OCI-LY7 (cell line): ENCODE results near the gene FSIP1. TPM values are rescaled to one million over a fixed set of nuclear protein-coding genes. Genes with fewer than 3 reads are reported as not detected.

Experiments
- BruUV-seq: library from RNA; stranded (reverse); fragments of 400-500 nt; replicated peaks from 2 replicates; lab custom pipeline; 2021; lab: Mats Ljungman, UMichigan
- CTCF ChIA-PET: fragments of 300-600 bp; sonication (Branson Sonifier 250); formaldehyde crosslinking; loops from one replicate; lab custom pipeline; 2022; ENCODE audit warnings: antibody characterized with exemption; ENCODE audit not compliant: unreplicated experiment; lab: Charles Lee
- POLR2A ChIA-PET: fragments of 300-600 bp; sonication (Branson Sonifier 250); formaldehyde crosslinking; loops from one replicate; lab custom pipeline; 2022; ENCODE audit warnings: antibody characterized with exemption; lab: Charles Lee
- DNase-seq: peaks from one replicate; pipeline ENCODE4 v3.0.0-alpha.2; 2015; ENCODE audit warnings: low spot score
- H2AFZ ChIP-seq: fragments of 200-600 bp; sonication (generic), shearing (Covaris generic); 2 replicates; pipeline ENCODE4 v1.6.1; 2014; ENCODE audit warnings: mild to moderate bottlenecking, antibody characterized with exemption, low read length, moderate library complexity
- H3K27ac ChIP-seq: fragments of 200-600 bp; sonication (generic); 2 replicates; pipeline ENCODE4 v1.5.1; 2014; ENCODE audit warnings: mixed run types, low read depth, mild to moderate bottlenecking, moderate library complexity, low read length, inconsistent platforms; ENCODE audit not compliant: poor library complexity, severe bottlenecking
- H3K36me3 ChIP-seq: fragments of 200-600 bp; sonication (generic); 2 replicates; pipeline ENCODE4 v1.6.1; 2014; ENCODE audit warnings: mild to moderate bottlenecking, antibody characterized with exemption, low read length, moderate library complexity, mixed read lengths; ENCODE audit not compliant: insufficient read depth
- H3K4me1 ChIP-seq: fragments of 200-600 bp; sonication (generic); 2 replicates; pipeline ENCODE4 v1.5.1; 2014; ENCODE audit warnings: mild to moderate bottlenecking, low read length; ENCODE audit not compliant: insufficient read depth, poor library complexity, severe bottlenecking
- H3K4me2 ChIP-seq: fragments of 200-600 bp; sonication (generic); 2 replicates; pipeline ENCODE4 v1.6.1; 2014; ENCODE audit warnings: mild to moderate bottlenecking, low read length
- H3K4me3 ChIP-seq: fragments of 200-600 bp; sonication (generic); 2 replicates; pipeline ENCODE4 v1.5.1; 2014; ENCODE audit warnings: mild to moderate bottlenecking, low read depth, low read length; ENCODE audit not compliant: poor library complexity, severe bottlenecking
- H3K79me2 ChIP-seq: fragments of 200-600 bp; sonication (generic); 2 replicates; pipeline ENCODE4 v1.6.1; 2016; ENCODE audit warnings: low read depth, mild to moderate bottlenecking, low read length, moderate library complexity, mixed read lengths; ENCODE audit not compliant: insufficient read depth
- H3K9me2 ChIP-seq: fragments of 200-600 bp; sonication (generic); 2 replicates; pipeline ENCODE4 v1.6.1; 2016; ENCODE audit warnings: mild to moderate bottlenecking, low read length, mixed read lengths; ENCODE audit not compliant: insufficient read depth
- H3K9me3 ChIP-seq: fragments of 200-600 bp; sonication (generic); 2 replicates; pipeline ENCODE4 v1.6.1; 2014; ENCODE audit warnings: mild to moderate bottlenecking, mixed run types, low read length, mixed read lengths
- H4K20me1 ChIP-seq: fragments of 200-600 bp; sonication (generic); 2 replicates; pipeline ENCODE4 v1.6.1; 2014; ENCODE audit warnings: mild to moderate bottlenecking, antibody characterized with exemption, low read length, moderate library complexity, mixed read lengths; ENCODE audit not compliant: insufficient read depth
- EZH2phosphoT487 ChIP-seq: fragments of 200-600 bp; sonication (generic); IDR thresholded peaks from 2 replicates; pipeline ENCODE4 v1.6.1; 2018; ENCODE audit warnings: low read depth, borderline replicate concordance, mild to moderate bottlenecking, mixed run types, antibody characterized with exemption, low read length, moderate library complexity, mixed read lengths
- intact Hi-C: fragments of 100-400 bp; cut with micrococcal nuclease; formaldehyde crosslinking; loops from one replicate; pipeline ENCODE4 v1.10.0; 2022; ENCODE audit not compliant: unreplicated experiment
- total RNA-seq, 2 experiments: library from RNA; depleted of rRNA in 1 of 2; stranded (reverse); fragments of >200 nt in 1 of 2; shearing (Covaris generic) in 1 of 2; gene quantifications; 2 replicates each; pipeline ENCODE4 v1.2.3, GENCODE V29; 2014 to 2022
- TF ChIP-seq, protein P1 (sequence below): fragments of 200-600 bp; sonication (generic); conservative IDR thresholded peaks from 2 replicates; pipeline ENCODE4 v1.5.1; 2014; ENCODE audit warnings: mild to moderate bottlenecking, antibody characterized with exemption, low read length, moderate library complexity, mixed read lengths

Gene FSIP1
- total RNA-seq, 2 experiments from 2014 or later, result 0.28 to 0.65 TPM

DNA sequence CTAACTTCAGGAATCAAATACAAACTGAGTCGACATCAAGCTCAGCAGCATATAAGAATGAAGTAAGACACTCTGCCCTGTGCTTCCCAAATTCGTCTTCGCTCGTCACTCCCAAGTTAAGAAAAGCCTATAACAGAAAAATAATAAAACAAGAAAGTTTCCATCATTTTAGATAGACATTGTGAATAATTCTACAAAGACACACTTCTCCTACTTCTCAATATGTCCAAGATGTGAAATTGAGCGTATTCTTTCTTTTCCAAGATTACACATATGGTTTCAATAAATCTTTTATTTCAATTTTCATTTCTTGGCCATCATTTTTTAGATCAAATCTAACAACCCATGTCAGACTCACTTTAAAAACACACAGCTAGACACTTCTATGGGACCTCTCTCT, 85.1 kb downstream of the FSIP1 start:
- POLR2A ChIA-PET, result no interaction called here
- H3K79me2 ChIP-seq, result no peaks in the 10 kb centered on the region
- no peak overlapping the region for H2AFZ ChIP-seq

DNA sequence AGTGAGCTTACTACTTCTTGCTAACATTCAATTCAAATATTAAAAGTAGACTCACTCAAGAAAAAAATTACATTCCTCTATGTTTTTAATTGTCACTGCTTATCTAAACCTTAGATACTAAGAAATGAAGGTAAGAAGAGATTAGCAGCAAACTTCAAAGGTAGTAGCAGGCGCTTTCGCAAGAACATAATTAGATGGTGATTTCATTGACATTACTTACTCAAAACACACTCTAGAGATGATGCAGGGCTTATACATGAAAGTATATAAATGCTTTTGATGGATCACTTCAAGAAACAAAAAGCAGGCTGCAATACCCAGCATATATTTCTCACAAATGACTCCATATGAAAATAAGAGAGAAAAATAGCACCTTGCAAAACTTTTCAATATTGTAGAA, 86.8 kb downstream of the FSIP1 start:
- Histone ChIP-seq H4K20me1 (no peaks in the 10 kb centered on the region), H3K9me3 (no peaks in the 10 kb centered on the region), H3K4me3 (no peak overlapping the region), H3K4me1 (no peaks in the 10 kb centered on the region), H3K4me2 (no peak overlapping the region), H3K9me2 (no peaks in the 10 kb centered on the region), H2AFZ (no peak overlapping the region), H3K36me3 (no peaks in the 10 kb centered on the region), H3K27ac (no peak overlapping the region), H3K79me2 (no peaks in the 10 kb centered on the region)
- intact Hi-C loops, result no loop called here
- no TSS peak for BruUV-seq
- DNase-seq, result no peak
- CTCF ChIA-PET, result no interaction called here
- POLR2A ChIA-PET, result interaction anchor here (0.6 kb wide), 1 partner anchor 14 kb away, joined by 5 read pairs; no protein-coding TSS in a partner anchor
- TF ChIP-seq, protein P1, sequence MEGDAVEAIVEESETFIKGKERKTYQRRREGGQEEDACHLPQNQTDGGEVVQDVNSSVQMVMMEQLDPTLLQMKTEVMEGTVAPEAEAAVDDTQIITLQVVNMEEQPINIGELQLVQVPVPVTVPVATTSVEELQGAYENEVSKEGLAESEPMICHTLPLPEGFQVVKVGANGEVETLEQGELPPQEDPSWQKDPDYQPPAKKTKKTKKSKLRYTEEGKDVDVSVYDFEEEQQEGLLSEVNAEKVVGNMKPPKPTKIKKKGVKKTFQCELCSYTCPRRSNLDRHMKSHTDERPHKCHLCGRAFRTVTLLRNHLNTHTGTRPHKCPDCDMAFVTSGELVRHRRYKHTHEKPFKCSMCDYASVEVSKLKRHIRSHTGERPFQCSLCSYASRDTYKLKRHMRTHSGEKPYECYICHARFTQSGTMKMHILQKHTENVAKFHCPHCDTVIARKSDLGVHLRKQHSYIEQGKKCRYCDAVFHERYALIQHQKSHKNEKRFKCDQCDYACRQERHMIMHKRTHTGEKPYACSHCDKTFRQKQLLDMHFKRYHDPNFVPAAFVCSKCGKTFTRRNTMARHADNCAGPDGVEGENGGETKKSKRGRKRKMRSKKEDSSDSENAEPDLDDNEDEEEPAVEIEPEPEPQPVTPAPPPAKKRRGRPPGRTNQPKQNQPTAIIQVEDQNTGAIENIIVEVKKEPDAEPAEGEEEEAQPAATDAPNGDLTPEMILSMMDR, result no peak
- TF ChIP-seq EZH2phosphoT487, result no peak

More for the DNA sequence above, 85.1 kb downstream of the FSIP1 start:
- CTCF ChIA-PET, result no interaction called here
- Histone ChIP-seq H3K9me3 (no peaks in the 10 kb centered on the region), H3K4me3 (no peak overlapping the region), H4K20me1 (no peaks in the 10 kb centered on the region), H3K36me3 (no peaks in the 10 kb centered on the region), H3K27ac (no peak overlapping the region), H3K4me2 (no peak overlapping the region), H3K9me2 (no peaks in the 10 kb centered on the region), H3K4me1 (no peaks in the 10 kb centered on the region)
- intact Hi-C loops, result no loop called here
- DNase-seq, result no peak
- TF ChIP-seq EZH2phosphoT487, result no peak
- TF ChIP-seq, protein P1, result no peak
- no TSS peak for BruUV-seq
